ENCODE data around the gene C20orf144.

C20orf144 gene

DNA sequence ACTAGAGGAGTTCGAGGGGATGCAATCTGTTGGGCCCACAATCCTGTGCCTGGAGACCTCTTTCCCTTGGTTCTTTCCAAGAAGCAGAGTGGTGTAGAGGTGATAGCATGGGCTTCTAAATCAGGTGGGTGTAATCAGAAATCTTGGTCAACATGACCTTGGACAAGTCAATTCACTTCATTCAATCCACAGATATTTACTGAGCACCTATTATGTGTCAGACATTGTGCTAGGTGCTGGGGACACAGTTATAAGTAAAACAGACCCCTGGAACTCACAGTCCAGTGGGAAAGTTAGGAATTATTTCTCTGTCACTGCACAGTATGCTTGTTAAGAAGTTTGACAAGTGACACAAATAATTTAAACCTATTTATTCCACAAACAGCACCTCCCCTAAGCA, 27.4 kb downstream of the C20orf144 start:
- no peak overlapping the region for H3K23ac ChIP-seq (ENCODE audit: low read length in 2 of 2)
- no peak overlapping the region for H4K8ac ChIP-seq (ENCODE audit: low read length)
- peaks cover 2% of the 10 kb centered on the region for H3K79me1 ChIP-seq (replicated peaks; ENCODE audit: low read length, poor library complexity, severe bottlenecking)
- H3K4ac ChIP-seq (ENCODE audit: low read depth in 1 of 2, low read length in 2 of 2), result no peak overlapping the region
- H2BK12ac ChIP-seq (ENCODE audit: low read length in 2 of 2), result peak overlapping the region in 1 of 2 experiments; percentile 29
- no peak overlapping the region for H3K4me2 ChIP-seq (ENCODE audit: low read length, poor library complexity, severe bottlenecking)
- H3K4me3 ChIP-seq (ENCODE audit: insufficient read depth in 1 of 2, low read depth in 1 of 2, low read length in 2 of 2), result no peak overlapping the region
- no peak overlapping the region for H2AK5ac ChIP-seq (ENCODE audit: low read length, severe bottlenecking)
- no CpG with 5 or more reads among the region's 1 CpG for WGBS
- H2BK120ac ChIP-seq (ENCODE audit: low read depth, low read length), result no peak overlapping the region
- no peaks in the 10 kb centered on the region for H3K27me3 ChIP-seq (ENCODE audit: control insufficient read depth in 1 of 2, insufficient read depth in 1 of 2, low read length in 2 of 2)
- peak overlapping the region; percentile 17 for H2BK15ac ChIP-seq (ENCODE audit: low read depth, poor library complexity, severe bottlenecking)
- H3K4me1 ChIP-seq (ENCODE audit: control insufficient read depth, insufficient read depth, low read depth, low read length), result peaks cover 26% of the 10 kb centered on the region
- H3K18ac ChIP-seq (ENCODE audit: low read depth in 1 of 2, low read length in 2 of 2), result no peak overlapping the region
- no peak overlapping the region for H4K91ac ChIP-seq (ENCODE audit: low read length)
- no peaks in the 10 kb centered on the region for H3K9me3 ChIP-seq (ENCODE audit: control insufficient read depth, low read length)
- no peak overlapping the region for H3K14ac ChIP-seq (ENCODE audit: low read length in 2 of 2)
- peak overlapping the region; percentile 6 for H3K9ac ChIP-seq (ENCODE audit: low read length)
- H2BK5ac ChIP-seq (ENCODE audit: low read depth, low read length, poor library complexity, severe bottlenecking), result no peak overlapping the region
- no peak overlapping the region for H2AFZ ChIP-seq (ENCODE audit: low read depth, low read length)
- H3K36me3 ChIP-seq (ENCODE audit: control insufficient read depth in 1 of 2, insufficient read depth in 2 of 2, low read depth in 1 of 2, low read length in 2 of 2), result no peaks in the 10 kb centered on the region
- H3K27ac ChIP-seq (ENCODE audit: low read length, poor library complexity, severe bottlenecking), result no peak overlapping the region
- DNase-seq, result no peak

DNA sequence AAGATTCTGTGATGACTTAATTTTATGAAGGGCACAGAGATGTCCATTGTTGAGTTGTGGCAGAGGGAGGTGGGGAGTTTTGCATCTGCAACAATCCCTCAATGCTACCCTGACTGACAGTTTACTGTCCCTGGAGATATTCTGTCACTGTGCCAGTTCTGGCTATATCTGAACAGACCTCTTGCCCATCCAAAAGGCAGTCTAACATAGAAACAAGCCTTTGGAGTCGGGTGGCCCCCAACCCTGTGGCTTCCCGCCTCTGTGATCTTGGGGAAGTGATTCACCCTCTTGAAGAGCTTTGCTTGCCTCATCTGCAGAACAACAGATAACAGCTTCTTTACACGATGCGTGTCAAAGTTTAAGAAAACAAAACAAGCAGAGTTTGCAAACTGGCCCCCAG, 27.8 kb downstream of the C20orf144 start:
- Histone ChIP-seq H3K4me3 (ENCODE audit: insufficient read depth in 1 of 2, low read depth in 1 of 2, low read length in 2 of 2) (no peak overlapping the region), H2AFZ (ENCODE audit: low read depth, low read length) (no peak overlapping the region), H2BK12ac (ENCODE audit: low read length in 2 of 2) (no peak overlapping the region), H3K9ac (ENCODE audit: low read length) (peak overlapping the region; percentile 6), H3K79me1 (replicated peaks; ENCODE audit: low read length, poor library complexity, severe bottlenecking) (no peaks in the 10 kb centered on the region), H3K9me3 (ENCODE audit: control insufficient read depth, low read length) (no peaks in the 10 kb centered on the region), H3K4ac (ENCODE audit: low read depth in 1 of 2, low read length in 2 of 2) (no peak overlapping the region), H2BK120ac (ENCODE audit: low read depth, low read length) (no peak overlapping the region), H3K23ac (ENCODE audit: low read length in 2 of 2) (no peak overlapping the region), H2AK5ac (ENCODE audit: low read length, severe bottlenecking) (no peak overlapping the region), H2BK15ac (ENCODE audit: low read depth, poor library complexity, severe bottlenecking) (no peak overlapping the region), H3K36me3 (ENCODE audit: control insufficient read depth in 1 of 2, insufficient read depth in 2 of 2, low read depth in 1 of 2, low read length in 2 of 2) (no peaks in the 10 kb centered on the region), H4K8ac (ENCODE audit: low read length) (no peak overlapping the region), H4K91ac (ENCODE audit: low read length) (no peak overlapping the region), H3K18ac (ENCODE audit: low read depth in 1 of 2, low read length in 2 of 2) (no peak overlapping the region), H3K4me1 (ENCODE audit: control insufficient read depth, insufficient read depth, low read depth, low read length) (peaks cover 21% of the 10 kb centered on the region), H3K14ac (ENCODE audit: low read length in 2 of 2) (no peak overlapping the region), H3K27ac (ENCODE audit: low read length, poor library complexity, severe bottlenecking) (no peak overlapping the region), H3K4me2 (ENCODE audit: low read length, poor library complexity, severe bottlenecking) (no peak overlapping the region), H2BK5ac (ENCODE audit: low read depth, low read length, poor library complexity, severe bottlenecking) (no peak overlapping the region), H3K27me3 (ENCODE audit: control insufficient read depth in 1 of 2, insufficient read depth in 1 of 2, low read length in 2 of 2) (no peaks in the 10 kb centered on the region)
- 0% methylated on average over 2 of the region's 4 CpGs for WGBS
- DNase-seq, result peak; percentile 91

DNA sequence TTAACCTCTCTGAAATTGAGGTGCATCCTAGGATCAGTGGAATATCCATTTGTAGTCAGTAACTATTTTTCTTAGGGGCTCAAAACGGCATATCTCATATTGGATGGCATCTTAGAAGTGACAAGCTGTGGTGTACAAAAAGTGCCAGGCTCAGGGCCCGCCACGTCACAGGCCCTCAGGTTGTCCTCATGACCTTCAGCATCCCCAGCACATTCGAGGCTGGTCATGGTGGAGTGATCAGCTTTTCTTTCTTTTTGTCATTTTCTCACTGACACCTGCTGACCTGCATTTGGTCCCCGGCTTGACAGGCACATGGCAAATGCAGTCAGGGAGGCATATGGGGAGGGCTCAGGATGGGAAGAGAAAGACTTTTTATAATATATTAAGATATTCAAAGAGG, 31.2 kb downstream of the C20orf144 start:
- no peaks in the 10 kb centered on the region for H3K27me3 ChIP-seq (ENCODE audit: control insufficient read depth in 1 of 2, insufficient read depth in 1 of 2, low read length in 2 of 2)
- no peak overlapping the region for H2AFZ ChIP-seq (ENCODE audit: low read depth, low read length)
- H3K79me1 ChIP-seq (replicated peaks; ENCODE audit: low read length, poor library complexity, severe bottlenecking), result no peaks in the 10 kb centered on the region
- no peak overlapping the region for H3K14ac ChIP-seq (ENCODE audit: low read length in 2 of 2)
- no peak overlapping the region for H4K91ac ChIP-seq (ENCODE audit: low read length)
- no peak overlapping the region for H3K4me3 ChIP-seq (ENCODE audit: insufficient read depth in 1 of 2, low read depth in 1 of 2, low read length in 2 of 2)
- no peak overlapping the region for H3K4me2 ChIP-seq (ENCODE audit: low read length, poor library complexity, severe bottlenecking)
- WGBS, result 85% methylated on average over 4 of the region's 5 CpGs
- no peak for DNase-seq
- no peak overlapping the region for H4K8ac ChIP-seq (ENCODE audit: low read length)
- no peaks in the 10 kb centered on the region for H3K36me3 ChIP-seq (ENCODE audit: control insufficient read depth in 1 of 2, insufficient read depth in 2 of 2, low read depth in 1 of 2, low read length in 2 of 2)
- no peak overlapping the region for H2BK15ac ChIP-seq (ENCODE audit: low read depth, poor library complexity, severe bottlenecking)
- no peak overlapping the region for H2BK120ac ChIP-seq (ENCODE audit: low read depth, low read length)
- no peak overlapping the region for H2BK5ac ChIP-seq (ENCODE audit: low read depth, low read length, poor library complexity, severe bottlenecking)
- H3K18ac ChIP-seq (ENCODE audit: low read depth in 1 of 2, low read length in 2 of 2), result no peak overlapping the region
- H2AK5ac ChIP-seq (ENCODE audit: low read length, severe bottlenecking), result no peak overlapping the region
- no peak overlapping the region for H3K27ac ChIP-seq (ENCODE audit: low read length, poor library complexity, severe bottlenecking)
- H3K4me1 ChIP-seq (ENCODE audit: control insufficient read depth, insufficient read depth, low read depth, low read length), result peaks cover 10% of the 10 kb centered on the region
- no peak overlapping the region for H3K23ac ChIP-seq (ENCODE audit: low read length in 2 of 2)
- H3K4ac ChIP-seq (ENCODE audit: low read depth in 1 of 2, low read length in 2 of 2), result no peak overlapping the region
- H3K9me3 ChIP-seq (ENCODE audit: control insufficient read depth, low read length), result no peaks in the 10 kb centered on the region
- H2BK12ac ChIP-seq (ENCODE audit: low read length in 2 of 2), result no peak overlapping the region
- H3K9ac ChIP-seq (ENCODE audit: low read length), result no peak overlapping the region

DNA sequence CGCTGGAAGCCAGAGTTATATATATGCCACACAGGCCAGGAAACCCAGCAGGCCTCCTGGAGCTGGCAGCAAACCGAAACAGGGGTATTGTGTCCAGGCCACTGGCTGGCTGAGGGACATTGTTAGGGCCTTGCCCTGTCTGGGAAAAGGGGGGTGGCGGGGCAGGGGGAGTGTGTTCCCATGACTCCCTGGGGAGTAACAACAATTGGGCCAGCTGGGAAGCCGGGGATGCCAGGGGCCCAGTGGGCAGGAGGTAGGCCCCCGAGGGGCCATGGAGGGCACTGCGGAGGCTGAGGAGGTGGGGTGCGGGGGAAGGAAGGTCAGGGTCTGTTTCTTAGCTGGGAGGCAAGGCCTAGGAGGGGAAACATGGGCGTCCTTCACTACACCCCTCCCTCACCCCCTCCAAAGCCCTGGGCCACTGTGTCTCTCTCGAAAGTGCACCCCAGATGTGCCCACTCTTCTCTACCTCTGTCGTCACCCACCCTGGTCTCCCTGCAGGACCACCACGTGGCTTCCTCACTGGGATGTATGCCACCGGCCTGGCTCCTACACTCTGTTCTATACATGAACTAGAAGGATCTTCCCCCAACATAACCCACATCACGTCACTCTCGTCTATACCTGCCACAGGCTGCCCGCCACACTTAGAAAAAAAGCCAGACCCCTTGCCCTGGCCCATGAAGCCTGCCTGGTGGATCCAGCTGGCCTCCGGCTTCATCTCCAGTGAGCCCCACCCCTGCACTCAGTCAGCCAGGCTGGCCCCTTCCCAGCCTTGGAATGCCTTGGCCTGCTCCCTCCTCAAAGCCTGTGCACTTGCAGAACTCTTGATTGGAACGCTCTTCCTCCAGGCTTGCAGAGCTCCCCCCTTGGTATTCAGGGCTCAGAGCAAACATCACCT, 31.9 kb downstream of the C20orf144 start:
- Histone ChIP-seq H3K4me2 (ENCODE audit: low read length, poor library complexity, severe bottlenecking) (no peak overlapping the region), H2BK120ac (ENCODE audit: low read depth, low read length) (no peak overlapping the region), H3K9me3 (ENCODE audit: control insufficient read depth, low read length) (no peaks in the 10 kb centered on the region), H3K4me3 (ENCODE audit: insufficient read depth in 1 of 2, low read depth in 1 of 2, low read length in 2 of 2) (no peak overlapping the region), H3K18ac (ENCODE audit: low read depth in 1 of 2, low read length in 2 of 2) (no peak overlapping the region), H3K4me1 (ENCODE audit: control insufficient read depth, insufficient read depth, low read depth, low read length) (peaks cover 10% of the 10 kb centered on the region), H3K27me3 (ENCODE audit: control insufficient read depth in 1 of 2, insufficient read depth in 1 of 2, low read length in 2 of 2) (no peaks in the 10 kb centered on the region), H2AFZ (ENCODE audit: low read depth, low read length) (no peak overlapping the region), H3K9ac (ENCODE audit: low read length) (no peak overlapping the region), H3K27ac (ENCODE audit: low read length, poor library complexity, severe bottlenecking) (no peak overlapping the region), H4K91ac (ENCODE audit: low read length) (no peak overlapping the region), H3K36me3 (ENCODE audit: control insufficient read depth in 1 of 2, insufficient read depth in 2 of 2, low read depth in 1 of 2, low read length in 2 of 2) (no peaks in the 10 kb centered on the region), H3K79me1 (replicated peaks; ENCODE audit: low read length, poor library complexity, severe bottlenecking) (no peaks in the 10 kb centered on the region), H3K23ac (ENCODE audit: low read length in 2 of 2) (no peak overlapping the region), H4K8ac (ENCODE audit: low read length) (no peak overlapping the region), H3K4ac (ENCODE audit: low read depth in 1 of 2, low read length in 2 of 2) (no peak overlapping the region), H2BK15ac (ENCODE audit: low read depth, poor library complexity, severe bottlenecking) (no peak overlapping the region), H2BK5ac (ENCODE audit: low read depth, low read length, poor library complexity, severe bottlenecking) (no peak overlapping the region), H2AK5ac (ENCODE audit: low read length, severe bottlenecking) (no peak overlapping the region), H2BK12ac (ENCODE audit: low read length in 2 of 2) (no peak overlapping the region), H3K14ac (ENCODE audit: low read length in 2 of 2) (no peak overlapping the region)
- 92% methylated on average over 13 of the region's 17 CpGs for WGBS
- DNase-seq, result no peak

Data from mesenchymal stem cell (in vitro differentiated cells and primary cell).